Activated CD4-positive, alpha-beta T cell treated with anti-CD3 and anti-CD28 coated beads, Interleukin-2, amount 50 U/mL, for 1 hour (primary cell): ENCODE results near the gene CATSPERD.
"Not testable (repeated sequence)": the region's sequence is repeated elsewhere in the genome, so short reads cannot be mapped to it uniquely, and the experiment has no call there.

Experiments
- DNase-seq: peaks from one replicate; pipeline ENCODE4 v3.0.0-alpha.2; 2020

Gene CATSPERD

GRCh38 chr19:5698635-5699422, 21.6 kb upstream of the CATSPERD start:
- DNase-seq, result no peak

DNA sequence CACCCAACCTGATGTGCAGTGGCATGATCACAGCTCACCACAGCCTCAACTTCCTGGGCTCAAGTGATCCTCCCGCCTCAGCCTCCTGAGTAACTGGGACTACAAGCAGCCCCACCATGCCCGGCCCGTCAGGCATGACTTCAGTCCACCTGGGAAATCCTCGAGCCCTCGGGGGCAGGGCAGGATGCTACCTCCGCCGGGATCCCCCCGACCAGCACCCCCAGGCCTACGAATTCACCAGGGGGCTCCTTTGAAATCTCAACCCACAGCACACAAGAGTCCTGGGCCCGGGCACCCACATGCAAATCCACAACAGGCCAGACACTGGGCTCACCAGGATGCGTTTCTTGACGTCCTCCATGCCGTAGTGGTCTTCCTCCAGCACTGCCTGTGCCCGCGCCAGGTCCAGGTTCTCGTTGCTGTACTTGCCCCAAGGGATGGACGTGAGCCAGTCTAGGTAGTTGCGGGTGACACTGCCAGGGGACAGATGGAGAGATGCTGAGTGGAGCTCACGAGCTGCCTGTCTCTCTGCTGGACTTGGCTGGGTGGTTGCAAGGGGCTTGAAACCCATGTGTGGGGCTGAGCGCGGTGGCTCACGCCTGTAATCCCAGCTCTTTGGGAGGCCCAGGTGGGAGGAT, 19.9 kb upstream of the CATSPERD start:
- DNase-seq, result no peak

- DNase-seq, result not testable (repeated sequence)
Measured at GRCh38 chr19:5702053-5702410, 18.4 kb upstream of the CATSPERD start.

DNA sequence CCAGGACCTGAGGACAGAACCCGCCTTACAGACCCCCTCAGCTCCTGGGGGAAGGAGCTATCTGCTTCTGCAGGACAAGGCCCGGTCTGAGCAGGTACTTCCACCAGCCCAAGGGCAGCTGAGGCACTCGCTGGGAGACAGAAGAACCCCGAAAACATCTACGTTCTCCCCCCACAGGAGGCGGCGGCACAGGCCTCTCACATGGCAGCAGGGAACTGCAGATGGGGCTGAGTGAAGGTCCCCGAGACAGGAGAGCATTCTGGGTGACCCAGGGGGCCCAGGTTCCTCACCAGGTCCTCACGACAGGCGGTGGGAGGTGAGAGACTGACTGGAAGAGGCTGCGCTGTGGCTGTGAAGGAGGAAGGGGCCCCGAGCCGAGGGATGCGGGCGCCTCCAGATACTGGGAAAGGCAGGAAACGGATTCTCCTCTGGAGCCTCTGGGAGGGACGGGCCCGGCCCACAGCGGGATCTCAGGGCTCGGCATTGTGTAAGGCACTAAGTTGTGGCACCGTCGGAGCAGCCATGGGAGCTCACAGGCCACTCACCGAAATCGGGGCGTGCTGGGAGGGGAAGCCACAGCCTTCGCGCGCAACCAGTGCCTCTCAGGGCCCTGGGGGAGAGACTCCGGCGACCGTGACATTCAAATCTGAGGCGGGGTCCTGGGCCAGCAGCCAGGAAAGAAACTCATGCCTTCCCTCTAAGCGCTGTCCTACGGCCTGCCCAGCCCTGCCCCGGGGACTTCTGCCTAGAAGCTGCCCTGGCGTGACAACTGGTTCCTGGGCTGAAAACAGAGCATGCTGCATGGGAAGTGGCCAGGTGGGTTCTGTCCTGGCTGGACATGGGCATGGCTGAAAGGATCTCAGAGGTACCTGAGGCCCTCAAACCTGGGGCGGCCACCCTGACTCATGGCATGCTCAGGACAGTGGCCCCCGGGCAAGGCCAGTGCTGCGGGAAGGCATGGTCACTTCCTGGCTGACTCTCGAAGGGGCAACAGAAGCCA, 16.3 kb upstream of the CATSPERD start:
- no peak for DNase-seq

DNA sequence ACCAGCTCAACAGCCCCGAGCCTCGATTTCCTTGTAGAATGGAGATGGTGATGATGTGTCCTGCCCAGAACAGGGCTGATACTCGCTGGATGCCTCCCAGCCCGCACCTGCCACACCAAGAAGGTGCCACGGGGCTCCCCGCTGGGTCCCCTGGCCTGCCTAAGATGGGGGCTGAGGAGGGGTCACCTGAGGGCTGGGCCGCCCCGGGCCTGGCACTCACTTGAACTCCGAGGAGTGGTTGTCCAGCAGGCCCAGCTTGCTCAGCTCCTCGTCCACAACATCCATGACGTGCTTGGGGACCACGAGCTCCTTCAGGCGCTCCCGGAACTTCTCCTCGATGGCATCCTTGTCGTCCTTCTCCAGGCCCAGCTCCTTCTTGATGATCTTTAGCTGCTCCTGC, 14.9 kb upstream of the CATSPERD start:
- no peak for DNase-seq

- no peak for DNase-seq
Measured at GRCh38 chr19:5706876-5707573, 13.4 kb upstream of the CATSPERD start.

GRCh38 chr19:5707576-5708575, 12.6 kb upstream of the CATSPERD start:
- DNase-seq, result no peak

- DNase-seq, result no peak
Measured at GRCh38 chr19:5711025-5711424, 9.4 kb upstream of the CATSPERD start.

GRCh38 chr19:5711713-5712161, 8.7 kb upstream of the CATSPERD start:
- DNase-seq, result no peak

- DNase-seq, result no peak
Measured at GRCh38 chr19:5713228-5713627, 7.2 kb upstream of the CATSPERD start.

DNA sequence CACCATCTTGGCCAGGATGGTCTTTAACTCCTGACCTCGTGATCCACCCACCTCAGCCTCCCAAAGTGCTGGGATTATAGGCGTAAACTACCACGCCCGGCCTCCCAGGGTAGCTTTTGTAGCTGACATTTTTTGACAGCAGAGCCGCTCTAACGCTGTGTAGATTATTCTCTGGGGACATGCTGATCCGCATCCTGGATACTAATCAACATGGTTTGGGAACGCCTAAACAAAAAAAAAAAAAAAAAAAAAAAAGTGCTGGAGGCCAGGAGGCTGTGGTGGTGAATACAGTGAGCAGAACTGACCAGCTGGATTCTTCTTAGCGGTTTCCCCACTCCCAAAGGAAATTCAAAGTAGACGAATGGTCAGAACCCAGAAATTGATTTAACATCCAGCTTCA, 5.6 kb upstream of the CATSPERD start:
- no peak for DNase-seq

DNA sequence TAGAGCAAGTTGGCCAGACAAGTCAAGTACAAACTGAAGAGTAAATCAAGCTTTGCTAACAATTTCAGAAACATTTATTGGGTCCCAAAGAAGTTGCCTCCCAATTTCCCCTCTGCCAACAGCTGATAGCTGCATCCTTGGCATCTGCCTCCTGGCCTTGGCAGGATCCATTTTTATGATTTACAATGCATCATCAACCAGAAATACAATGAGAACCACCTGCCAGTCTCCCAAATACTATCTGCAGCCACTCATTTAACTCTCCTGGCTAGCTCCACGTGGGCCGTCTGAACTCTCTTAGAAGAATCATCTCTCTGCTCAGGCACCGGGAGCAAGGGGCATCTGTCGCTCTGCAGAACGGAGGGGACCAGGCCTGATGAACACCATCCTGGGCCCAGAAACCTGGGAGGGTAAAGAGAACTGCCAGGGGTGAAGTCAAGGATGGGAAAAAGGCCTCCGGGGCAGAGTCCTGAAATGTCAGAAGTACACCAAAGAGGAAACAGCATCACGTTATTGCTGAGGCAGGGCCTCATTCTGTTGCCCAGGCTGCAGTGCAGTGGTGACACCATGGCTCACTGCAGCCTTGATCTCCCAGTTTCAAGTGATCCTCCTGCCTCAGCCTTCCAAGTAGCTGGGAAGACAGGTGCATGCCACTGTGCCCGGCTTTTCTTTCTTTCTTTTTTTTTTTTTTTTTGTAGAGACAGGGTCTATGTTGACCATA, 3.1 kb upstream of the CATSPERD start:
- DNase-seq, result no peak

GRCh38 chr19:5718037-5718578, 2.3 kb upstream of the CATSPERD start:
- no peak for DNase-seq

- no peak for DNase-seq
Measured at GRCh38 chr19:5718579-5719273, 1.7 kb upstream of the CATSPERD start.

- no peak for DNase-seq
Measured at GRCh38 chr19:5719274-5719960, 1.0 kb upstream of the CATSPERD start.

DNA sequence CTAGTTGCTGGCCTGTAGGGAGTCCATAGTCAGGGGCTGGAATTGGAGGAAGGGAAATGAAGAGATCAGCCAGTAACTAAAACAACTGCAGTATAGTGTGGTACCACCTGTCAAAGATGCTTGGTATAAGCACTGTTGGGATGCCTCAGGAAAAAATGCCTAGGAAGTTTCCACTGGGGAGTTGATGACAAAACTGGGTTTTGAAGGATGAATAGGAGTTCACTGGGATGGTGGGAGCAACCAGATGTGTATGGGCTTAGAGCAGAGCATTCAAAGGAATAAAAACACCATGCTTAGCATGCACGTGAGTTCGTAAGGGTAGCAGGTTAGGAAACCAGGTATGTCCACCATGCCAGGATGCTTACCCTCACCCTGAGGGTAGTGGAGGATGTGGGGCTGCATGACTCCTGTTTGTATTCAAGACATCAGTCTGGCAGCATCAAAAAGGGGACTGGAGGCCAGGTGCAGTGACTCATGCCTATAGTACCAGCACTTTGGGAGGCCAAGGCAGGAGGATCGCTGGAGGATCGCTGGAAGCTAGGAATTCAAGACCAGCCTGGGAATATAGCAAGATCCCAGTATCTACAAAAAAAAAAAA, 7.1 kb downstream of the CATSPERD start:
- DNase-seq, result no peak

- not testable (repeated sequence) for DNase-seq
Measured at GRCh38 chr19:5733172-5733571, 12.7 kb downstream of the CATSPERD start.

- no peak for DNase-seq
Measured at GRCh38 chr19:5738423-5738822, 18.0 kb downstream of the CATSPERD start.

- no peak for DNase-seq
Measured at GRCh38 chr19:5742051-5742450, 21.6 kb downstream of the CATSPERD start.
